DMS114 treated with DMSO at 0.1 percent for 48 hours (cell line): ENCODE data around the gene PLAAT5.
"Not testable (repeated sequence)": the region's sequence is repeated elsewhere in the genome, so short reads cannot be mapped to it uniquely, and the experiment has no call there.

Experiments
- DNase-seq: peaks from one replicate; lab custom pipeline; 2025; ENCODE audit not compliant: unreplicated experiment; lab: John Stamatoyannopoulos, UW

Gene PLAAT5

DNA sequence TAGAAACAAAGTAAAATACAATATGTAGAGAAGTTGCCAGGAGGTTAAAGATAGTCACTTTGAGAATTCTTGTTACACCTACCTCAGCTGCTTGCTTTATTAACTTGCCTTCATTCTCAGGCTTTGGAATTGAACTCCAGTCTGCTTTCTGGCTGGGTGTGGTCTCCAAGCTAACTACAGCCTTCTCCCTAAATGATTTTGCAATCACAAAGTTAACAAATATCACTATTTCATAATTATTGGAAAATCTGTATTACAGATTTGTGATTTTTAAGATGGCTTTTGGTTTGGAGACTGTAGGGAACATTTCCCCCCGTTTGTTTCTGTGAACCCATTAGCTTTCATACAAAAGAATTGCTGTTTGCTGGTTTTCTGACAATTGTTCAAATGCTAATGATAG is 2.2 kb downstream of the PLAAT5 start:
- no peak for DNase-seq

DNA sequence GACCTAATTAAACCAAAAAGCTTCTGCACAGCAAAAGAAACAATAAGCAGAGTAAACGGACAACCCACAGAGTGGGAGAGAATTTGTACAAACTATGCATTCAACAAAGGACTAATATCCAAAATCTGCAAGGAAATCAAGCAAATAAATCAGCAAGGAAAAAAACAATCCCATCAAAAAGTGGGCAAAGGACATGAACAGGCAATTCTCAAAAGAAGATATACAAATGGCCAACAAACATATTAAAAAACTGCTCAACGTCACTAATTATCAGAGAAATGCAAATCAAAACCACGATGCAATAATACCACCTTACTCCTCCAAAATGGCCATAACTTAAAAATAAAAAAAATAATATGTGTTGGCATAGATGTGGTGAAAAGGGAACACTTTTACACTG is 5.2 kb downstream of the PLAAT5 start:
- no peak for DNase-seq

DNA sequence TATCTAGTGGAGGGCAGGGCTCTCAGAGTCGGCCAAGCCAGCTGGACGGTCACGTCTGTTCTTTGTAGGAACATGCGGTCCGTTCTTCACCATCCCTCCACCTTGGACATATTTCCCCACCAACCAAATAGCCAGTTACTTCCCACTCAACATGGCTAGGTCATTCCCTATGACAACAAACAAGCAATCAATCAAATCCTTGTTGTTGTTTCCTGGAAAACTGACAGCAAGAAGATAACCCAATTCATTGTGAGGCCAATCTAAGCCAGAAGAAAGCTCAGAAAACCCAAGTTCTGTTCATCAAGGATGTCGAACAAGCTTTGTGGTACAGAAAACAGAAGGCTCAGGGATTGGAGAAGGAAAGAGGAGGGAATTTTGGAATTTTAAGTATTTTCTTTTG is 10.9 kb downstream of the PLAAT5 start:
- DNase-seq = no peak

DNA sequence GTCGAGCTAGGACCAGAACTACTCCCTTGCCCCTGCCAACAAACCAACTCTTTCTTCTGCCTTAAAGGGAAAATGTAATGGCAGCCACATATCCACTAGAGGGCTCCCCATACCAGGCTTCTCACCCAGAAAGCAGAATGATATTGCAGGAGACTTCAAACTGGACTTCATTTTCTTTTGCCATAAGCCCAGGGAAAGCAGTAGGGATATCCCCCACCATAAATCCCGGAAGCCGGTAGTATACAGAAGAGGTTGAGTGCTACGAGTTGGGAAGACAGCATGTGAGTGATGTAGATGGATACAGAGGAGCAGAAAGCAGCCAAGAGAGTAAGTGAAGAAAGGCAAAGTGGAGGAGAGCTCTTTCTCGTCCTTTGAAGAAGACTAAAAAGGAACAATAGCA is 12.1 kb downstream of the PLAAT5 start:
- DNase-seq = peak; percentile 85

DNA sequence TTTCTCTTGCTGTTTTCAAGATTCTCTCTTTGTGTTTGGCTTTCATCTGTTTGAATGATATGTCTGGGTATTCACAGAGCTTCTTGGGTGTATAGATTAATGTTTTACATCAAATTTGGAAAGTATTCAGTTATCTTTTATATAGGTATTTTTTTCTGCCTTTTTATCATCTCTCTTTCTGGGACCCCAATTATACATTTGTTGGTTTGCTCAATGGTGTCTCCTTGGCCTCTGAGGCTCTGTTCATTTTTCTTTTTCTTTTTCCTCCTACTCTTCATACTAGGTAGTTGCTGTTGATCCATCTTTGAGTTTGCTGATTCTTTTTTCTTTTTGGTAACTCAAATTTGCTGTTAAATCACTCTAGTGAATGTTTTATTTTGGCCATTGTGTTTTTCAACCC is 14.3 kb downstream of the PLAAT5 start:
- no peak for DNase-seq

DNA sequence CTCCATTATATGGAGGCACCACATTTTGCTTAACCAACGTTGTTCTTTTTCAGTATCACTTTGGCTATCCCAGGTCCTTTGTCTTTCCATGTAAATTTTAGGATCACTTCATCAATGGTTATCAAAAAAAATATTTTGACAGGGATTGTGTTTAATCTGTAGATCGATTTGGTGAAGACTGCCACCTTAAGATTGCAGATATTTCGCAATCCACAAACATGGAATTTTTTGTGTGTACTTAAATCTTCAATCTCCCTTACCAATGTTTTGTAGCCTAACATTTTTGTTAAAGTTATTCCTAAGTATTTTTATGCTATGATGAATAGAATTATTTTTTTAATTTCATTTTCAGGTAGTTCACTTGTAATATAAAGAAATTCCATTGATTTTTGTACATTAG is 18.6 kb downstream of the PLAAT5 start:
- no peak for DNase-seq

DNA sequence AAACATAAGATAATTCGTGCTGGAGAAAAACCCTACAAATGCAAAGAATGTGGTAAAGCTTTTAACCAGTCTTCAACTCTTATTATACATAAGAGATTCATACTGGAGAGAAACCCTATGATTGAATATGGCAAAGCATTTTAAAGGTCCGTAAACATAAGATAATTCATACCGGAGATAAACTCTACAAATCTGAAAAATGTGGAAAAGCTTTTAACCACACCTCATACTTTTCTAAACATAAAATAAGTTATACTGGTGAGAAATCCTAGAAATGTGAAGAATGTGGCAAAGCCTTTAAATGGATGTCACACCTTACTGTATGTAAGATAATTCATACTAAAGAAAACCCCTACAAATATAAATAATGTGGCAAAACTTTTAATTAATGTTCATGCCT is 20.7 kb downstream of the PLAAT5 start:
- DNase-seq = no peak

DNA sequence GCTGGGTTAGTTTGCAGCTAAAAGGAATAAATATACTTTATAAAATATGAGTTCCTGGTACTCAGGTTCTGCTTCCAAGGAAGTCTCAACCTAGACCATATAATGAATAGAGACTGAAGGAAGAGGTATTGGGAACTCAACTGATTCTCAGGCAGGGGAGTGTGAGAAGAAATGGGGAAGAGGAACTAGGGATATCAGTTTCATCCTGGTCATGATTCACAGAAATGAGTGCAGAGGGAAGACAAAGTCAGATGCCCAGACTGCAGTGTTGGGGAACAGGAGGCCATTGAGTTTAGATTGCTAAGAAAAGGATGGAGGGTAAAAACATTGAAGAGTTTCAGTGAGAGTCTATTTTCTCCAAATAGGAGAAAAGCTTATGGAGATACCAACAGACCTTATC is 28.8 kb downstream of the PLAAT5 start:
- no peak for DNase-seq

DNA sequence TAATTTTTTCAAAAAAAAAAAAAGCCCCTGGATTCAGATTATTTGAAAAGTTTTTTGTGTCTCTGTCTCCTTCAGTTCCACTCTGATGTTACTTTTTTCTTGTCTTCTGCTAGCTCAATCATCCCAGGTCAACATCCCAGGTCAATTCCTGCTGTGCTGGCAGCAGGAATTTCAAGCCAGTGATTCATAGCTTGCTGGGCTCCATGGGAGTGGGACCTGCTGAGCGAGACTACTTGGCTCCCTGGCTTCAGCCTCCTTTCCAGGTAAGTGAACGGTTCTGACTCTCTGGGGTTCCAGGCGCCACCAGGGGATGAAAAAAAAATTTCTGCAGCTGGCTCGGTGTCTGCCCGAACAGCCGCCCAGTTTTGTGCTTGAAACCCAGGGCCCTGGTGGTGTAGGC is 31.4 kb downstream of the PLAAT5 start:
- no peak for DNase-seq

DNA sequence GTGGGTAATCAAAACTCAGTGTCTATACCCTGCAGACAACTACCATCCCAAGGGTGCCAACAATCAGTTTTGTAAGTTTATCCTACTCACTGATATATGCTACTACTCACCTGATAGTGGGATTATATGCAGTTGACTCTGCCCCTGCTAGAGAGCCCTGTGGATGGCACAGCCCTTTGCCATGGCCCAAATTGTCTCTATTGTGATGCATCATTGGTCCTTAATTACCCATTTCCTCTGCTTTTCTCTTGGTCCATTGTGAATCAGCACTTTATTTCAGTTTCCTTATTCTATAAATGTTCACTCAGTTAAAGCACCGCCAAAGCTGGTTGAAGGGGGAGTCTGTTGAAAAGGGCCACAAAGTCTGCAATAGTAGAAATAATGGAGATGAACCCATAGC is 42.3 kb downstream of the PLAAT5 start:
- no peak for DNase-seq

DNA sequence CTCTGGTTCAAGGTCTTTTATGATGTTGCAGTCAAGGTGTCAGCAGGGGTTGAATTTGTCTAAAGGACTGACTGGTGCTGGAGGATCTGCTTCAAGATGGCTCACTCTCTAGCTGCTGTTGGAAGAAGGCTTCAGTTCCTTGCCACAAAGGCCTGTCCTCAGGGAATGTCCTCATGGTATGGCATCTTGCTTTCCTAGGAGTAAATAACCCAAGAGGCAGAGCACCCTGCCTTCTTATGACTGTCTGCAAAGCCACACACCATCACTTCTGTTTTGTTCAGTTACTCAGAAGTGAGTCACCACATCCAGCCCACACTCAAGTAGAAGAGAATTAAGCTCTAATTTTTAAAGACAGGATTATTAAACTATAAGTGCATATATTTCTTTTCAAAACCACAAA is 45.2 kb downstream of the PLAAT5 start:
- no peak for DNase-seq

DNA sequence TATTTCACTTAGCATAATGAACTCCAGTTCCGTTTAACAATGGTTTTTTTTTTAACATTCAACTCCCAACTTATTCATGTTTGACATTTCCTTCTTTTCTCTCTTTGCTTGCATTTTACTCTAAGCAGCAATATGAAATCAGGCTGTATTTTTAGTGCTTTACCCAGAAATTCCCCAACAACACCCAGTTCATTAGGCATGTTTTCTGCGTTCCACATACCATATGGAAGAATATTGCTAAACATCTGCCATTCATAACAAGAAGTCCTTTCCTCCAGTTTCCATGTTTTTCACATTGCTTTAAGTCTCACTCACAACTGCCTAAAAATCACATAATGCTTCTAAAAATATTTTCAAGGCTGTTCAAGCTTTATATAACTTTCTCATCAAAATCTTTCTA is 45.8 kb downstream of the PLAAT5 start:
- DNase-seq = no peak

DNA sequence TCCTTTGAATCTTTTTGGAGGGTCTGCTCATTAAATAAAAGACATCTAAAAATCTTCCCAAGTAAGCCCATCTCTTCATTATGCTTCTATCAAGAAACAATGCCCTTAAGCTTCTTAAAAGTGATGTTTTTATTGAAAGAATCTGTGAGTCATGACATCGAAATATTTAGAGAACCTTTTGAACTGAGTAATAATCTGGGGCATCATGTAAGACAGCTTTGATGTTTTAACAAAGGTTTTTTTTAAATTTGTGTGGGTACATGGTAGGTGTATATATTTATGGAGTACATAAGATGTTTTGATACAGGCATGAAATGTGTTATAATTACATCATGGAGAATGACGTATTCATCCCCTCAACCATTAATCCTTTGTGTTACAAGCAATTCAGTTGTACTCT is 46.8 kb downstream of the PLAAT5 start:
- no peak for DNase-seq

DNA sequence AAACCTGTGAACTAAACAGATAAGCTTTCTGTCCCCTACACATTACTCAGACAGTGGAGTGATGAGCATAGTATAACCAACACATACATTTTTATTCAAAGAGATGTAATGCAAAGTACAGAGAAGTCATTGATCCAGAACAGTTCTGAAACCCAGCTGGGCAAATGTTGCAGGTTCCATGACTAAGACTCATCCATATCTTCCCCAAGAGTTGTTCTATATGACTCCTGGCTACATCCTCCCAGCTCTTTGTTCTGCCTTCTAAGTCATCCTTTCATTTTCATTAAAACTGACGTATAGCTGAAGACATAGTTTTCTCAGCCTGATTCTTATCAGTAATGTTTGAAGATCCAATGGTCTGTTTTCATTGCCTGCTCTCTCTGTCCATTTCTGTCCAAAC is 47.3 kb downstream of the PLAAT5 start:
- no peak for DNase-seq

DNA sequence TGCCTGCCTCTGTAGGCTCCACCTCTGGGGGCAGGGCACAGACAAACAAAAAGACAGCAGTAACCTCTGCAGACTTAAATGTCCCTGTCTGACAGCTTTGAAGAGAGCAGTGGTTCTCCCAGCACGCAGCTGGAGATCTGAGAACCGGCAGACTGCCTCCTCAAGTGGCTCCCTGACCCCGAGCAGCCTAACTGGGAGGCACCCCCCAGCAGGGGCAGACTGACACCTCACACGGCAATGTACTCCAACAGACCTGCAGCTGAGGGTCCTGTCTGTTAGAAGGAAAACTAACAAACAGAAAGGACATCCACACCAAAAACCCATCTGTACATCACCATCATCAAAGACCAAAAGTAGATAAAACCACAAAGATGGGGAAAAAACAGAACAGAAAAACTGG is 55.1 kb downstream of the PLAAT5 start:
- DNase-seq = not testable (repeated sequence)

DNA sequence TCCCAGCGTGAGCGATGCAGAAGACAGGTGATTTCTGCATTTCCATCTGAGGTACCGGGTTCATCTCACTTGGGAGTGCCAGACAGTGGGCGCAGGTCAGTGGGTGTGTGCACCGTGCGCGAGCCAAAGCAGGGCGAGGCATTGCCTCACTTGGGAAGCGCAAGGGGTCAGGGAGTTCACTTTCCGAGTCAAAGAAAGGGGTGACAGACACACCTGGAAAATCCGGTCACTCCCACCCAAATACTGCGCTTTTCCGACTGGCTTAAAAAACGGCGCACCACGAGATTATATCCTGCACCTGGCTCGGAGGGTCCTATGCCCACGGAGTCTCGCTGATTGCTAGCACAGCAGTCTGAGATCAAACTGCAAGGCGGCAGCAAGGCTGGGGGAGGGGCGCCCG is 55.6 kb downstream of the PLAAT5 start:
- DNase-seq = not testable (repeated sequence)

DNA sequence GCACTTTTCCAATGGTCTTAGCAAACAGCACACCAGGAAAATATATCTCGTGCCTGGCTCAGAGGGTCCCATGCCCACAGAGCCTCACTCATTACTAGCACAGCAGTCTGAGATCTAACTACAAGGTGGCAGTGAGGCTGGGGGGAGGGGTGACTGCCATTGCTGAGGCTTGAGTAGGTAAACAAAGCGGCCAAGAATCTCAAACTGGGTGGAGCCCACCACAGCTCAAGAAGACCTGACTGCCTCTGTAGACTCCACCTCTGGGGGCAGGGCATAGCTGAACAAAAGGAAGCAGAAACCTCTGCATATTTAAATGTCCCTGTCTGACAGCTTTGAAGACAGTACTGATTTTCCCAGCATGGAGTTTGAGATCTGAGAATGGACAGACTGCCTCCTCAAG is 60.2 kb downstream of the PLAAT5 start:
- DNase-seq = not testable (repeated sequence)

DNA sequence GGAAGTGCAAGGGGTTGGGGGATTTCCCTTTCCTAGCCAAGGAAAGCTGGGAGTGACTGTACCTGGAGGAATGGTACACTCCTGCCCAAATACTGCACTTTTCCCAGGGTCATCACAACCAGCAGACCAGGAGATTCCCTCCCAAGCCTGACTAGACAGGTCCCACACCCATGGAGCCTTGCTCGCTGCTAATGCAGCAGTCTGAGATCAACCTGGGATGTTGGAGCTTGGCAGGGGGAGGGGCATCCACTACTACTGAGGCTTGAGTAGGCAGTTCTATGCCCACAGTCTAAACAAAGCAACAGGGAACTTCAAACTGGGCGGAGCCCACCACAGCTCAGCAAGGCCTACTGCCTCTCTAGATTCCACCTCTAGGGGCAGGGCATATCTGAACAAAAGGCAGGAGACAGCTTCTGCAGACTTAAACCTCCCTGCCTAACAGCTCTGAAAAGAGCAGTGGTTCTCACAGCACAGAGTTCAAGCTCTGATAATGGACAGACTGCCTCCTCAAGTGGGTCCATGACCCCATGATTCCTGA is 62.9 kb downstream of the PLAAT5 start:
- no peak for DNase-seq

DNA sequence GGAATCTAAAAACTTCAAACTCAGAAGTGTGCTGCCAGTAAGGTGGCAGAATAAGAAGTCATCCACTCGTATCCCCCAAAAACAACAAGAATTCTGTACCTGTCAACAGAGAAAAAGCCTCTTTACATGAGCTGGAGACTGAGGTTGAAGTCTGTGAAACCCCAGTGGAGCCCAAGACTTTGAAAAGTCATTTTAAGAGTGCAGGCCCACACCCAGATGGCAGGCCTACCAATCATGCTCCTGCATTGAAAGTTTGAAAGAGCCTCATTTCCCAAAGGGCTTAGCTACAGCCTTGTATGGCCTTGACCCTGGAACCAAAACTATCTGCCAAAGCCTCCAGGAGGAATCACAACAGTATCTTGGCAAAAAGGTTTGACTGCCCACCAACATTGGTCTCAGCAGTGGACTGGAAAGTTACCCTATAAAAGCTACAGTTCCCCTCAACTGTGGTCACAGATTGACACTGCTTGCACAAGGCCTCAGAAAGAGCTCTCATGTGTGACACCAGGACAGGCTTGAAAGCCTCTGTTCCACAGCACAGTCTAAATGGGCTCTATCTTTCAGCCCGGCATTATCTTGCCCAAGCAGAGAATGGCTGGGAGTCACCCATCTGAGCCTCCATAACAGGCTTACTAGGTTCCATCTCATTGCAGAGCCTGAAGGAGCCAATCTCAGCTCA is 73.7 kb downstream of the PLAAT5 start:
- DNase-seq = no peak
